SK-N-SH (cell line): ENCODE measurements around the gene CENPP. TPM values are rescaled to one million over a fixed set of nuclear protein-coding genes. Genes with fewer than 3 reads are reported as not detected.

Source experiments
- CTCF ChIA-PET: fragments of 300-600, 350-600 bp; formaldehyde crosslinking; extraction: SDS; loops from one replicate; lab custom pipeline; 2021; lab: Yijun Ruan, JAX
- POLR2A ChIA-PET: fragments of 350-600 bp; sonication (Branson Sonifier 250); formaldehyde crosslinking; extraction: SDS; loops from one replicate; lab custom pipeline; 2020; ENCODE audit warnings: antibody characterized with exemption, inconsistent platforms; lab: Yijun Ruan, JAX
- DNase-seq: peaks from one replicate; pipeline ENCODE4 v3.0.0; 2012
- H2AFZ ChIP-seq: fragments of 200-600 bp; sonication (generic); 2 replicates; pipeline ENCODE4 v1.8.1; 2016; ENCODE audit warnings: antibody characterized with exemption, mild to moderate bottlenecking, low read depth
- H3F3A ChIP-seq: fragments of 200-600 bp; sonication (generic); replicated peaks from 2 replicates; pipeline ENCODE3; 2016; ENCODE audit warnings: antibody characterized with exemption, mild to moderate bottlenecking; ENCODE audit not compliant: insufficient read depth
- H3K27ac ChIP-seq, 2 experiments: fragments of 200-500 bp in 1 of 2; fragments of 200-600 bp in 1 of 2; sonication (Bioruptor generic) in 1 of 2; sonication (generic), shearing (Covaris generic) in 1 of 2; 2 replicates each; pipeline versions ENCODE4 v1.5.1 to v1.6.1; 2014 to 2016; ENCODE audit warnings: low read depth in 2 of 2, inconsistent platforms in 1 of 2, low read length in 1 of 2, mild to moderate bottlenecking in 1 of 2, mixed read lengths in 1 of 2
- H3K27me3 ChIP-seq: fragments of 200-600 bp; sonication (generic), shearing (Covaris generic); 2 replicates; pipeline ENCODE4 v1.6.1; 2016; ENCODE audit warnings: mixed run types; ENCODE audit not compliant: insufficient read depth
- H3K36me3 ChIP-seq, 2 experiments: fragments of 200-500 bp in 1 of 2; fragments of 200-600 bp in 1 of 2; sonication (Bioruptor generic) in 1 of 2; sonication (generic) in 1 of 2; replicated peaks in 1 of 2; 2 replicates each; pipeline versions ENCODE3 to v1.5.1; 2014 to 2016; ENCODE audit warnings: low read length in 1 of 2, mild to moderate bottlenecking in 1 of 2; ENCODE audit not compliant: insufficient read depth in 2 of 2, control insufficient read depth in 1 of 2
- H3K4me1 ChIP-seq, 2 experiments: fragments of 200-500 bp in 1 of 2; fragments of 200-600 bp in 1 of 2; sonication (Bioruptor generic) in 1 of 2; sonication (generic), shearing (Covaris generic) in 1 of 2; 2 replicates each; pipeline versions ENCODE4 v1.5.1 to v1.6.1; 2014 to 2016; ENCODE audit warnings: low read depth in 1 of 2, low read length in 1 of 2, mixed run types in 1 of 2; ENCODE audit not compliant: insufficient read depth in 2 of 2, control insufficient read depth in 1 of 2
- H3K4me2 ChIP-seq: fragments of 200-600 bp; sonication (generic), shearing (Covaris generic); 2 replicates; pipeline ENCODE4 v1.6.1; 2017; ENCODE audit warnings: mixed run types
- H3K4me3 ChIP-seq, 2 experiments: fragments of 200-500 bp in 1 of 2; fragments of 200-600 bp in 1 of 2; sonication (Bioruptor generic) in 1 of 2; sonication (generic), shearing (Covaris generic) in 1 of 2; 2 replicates each; pipeline versions ENCODE4 v1.5.1 to v1.8.1; 2014 to 2016; ENCODE audit warnings: low read depth in 2 of 2, inconsistent platforms in 1 of 2, low read length in 1 of 2, mild to moderate bottlenecking in 1 of 2, mixed read lengths in 1 of 2, moderate library complexity in 1 of 2
- H3K79me2 ChIP-seq: fragments of 200-600 bp; sonication (generic); 2 replicates; pipeline ENCODE4 v1.8.1; 2017; ENCODE audit warnings: mild to moderate bottlenecking; ENCODE audit not compliant: insufficient read depth
- H3K9ac ChIP-seq: fragments of 200-600 bp; sonication (generic); 2 replicates; pipeline ENCODE4 v1.6.1; 2017; ENCODE audit warnings: mixed run types
- H3K9me2 ChIP-seq: fragments of 200-600 bp; sonication (generic); 2 replicates; pipeline ENCODE4 v1.6.1; 2017; ENCODE audit warnings: mixed run types
- H3K9me3 ChIP-seq: fragments of 200-600 bp; sonication (generic); 2 replicates; pipeline ENCODE4 v1.6.1; 2017; ENCODE audit warnings: mixed run types, mild to moderate bottlenecking, moderate library complexity
- H4K20me1 ChIP-seq: fragments of 200-600 bp; sonication (generic); 2 replicates; pipeline ENCODE4 v1.6.1; 2017; ENCODE audit warnings: mild to moderate bottlenecking, mixed run types; ENCODE audit not compliant: insufficient read depth
- CHD2 ChIP-seq: fragments of 150-350 bp; IDR thresholded peaks from 2 replicates; pipeline ENCODE4 v1.6.1; 2018; ENCODE audit warnings: low read length; ENCODE audit not compliant: partially characterized antibody
- ELF1 ChIP-seq: IDR thresholded peaks from 2 replicates; pipeline ENCODE4 v1.4.0; 2012
- FOSL2 ChIP-seq: IDR thresholded peaks from 2 replicates; pipeline ENCODE4 v1.4.0; 2012; ENCODE audit warnings: low read depth, mild to moderate bottlenecking, moderate library complexity, borderline replicate concordance
- FOXJ3 ChIP-seq: sonication (generic); formaldehyde crosslinking; IDR thresholded peaks from 2 replicates; pipeline ENCODE4 v1.5.1; 2020; ENCODE audit warnings: mild to moderate bottlenecking, missing genetic modification reagents
- GABPA ChIP-seq: IDR thresholded peaks from 2 replicates; pipeline ENCODE4 v1.4.0; 2012; ENCODE audit warnings: low read depth, mild to moderate bottlenecking
- GATA2 ChIP-seq: sonication (generic); formaldehyde crosslinking; IDR thresholded peaks from 2 replicates; pipeline ENCODE4 v1.5.0; 2020; ENCODE audit warnings: mild to moderate bottlenecking, missing genetic modification reagents
- MEF2A ChIP-seq: IDR thresholded peaks from 2 replicates; pipeline ENCODE4 v1.4.0; 2012; ENCODE audit warnings: low read depth, borderline replicate concordance
- RCOR1 ChIP-seq: fragments of 150-350 bp; IDR thresholded peaks from 2 replicates; pipeline ENCODE4 v1.6.1; 2017; ENCODE audit warnings: antibody characterized with exemption, low read length
- RXRA ChIP-seq: IDR thresholded peaks from 2 replicates; pipeline ENCODE4 v1.4.0; 2012; ENCODE audit warnings: low read depth, mild to moderate bottlenecking, borderline replicate concordance
- TAF1 ChIP-seq: IDR thresholded peaks from 2 replicates; pipeline ENCODE4 v1.6.1; 2012; ENCODE audit warnings: low read depth, mild to moderate bottlenecking, low read length, moderate library complexity, borderline replicate concordance
- WGBS: methylation state at CpG from one replicate; pipeline ENCODE4 v1.1.6; 2017; ENCODE audit warnings: low lambda C conversion rate; 5-methylcytosine and 5-hydroxymethylcytosine counted together
- polyA plus RNA-seq, 3 experiments: library from polyadenylated mRNA; depleted of rRNA; stranded (reverse); fragments of >200 nt; gene quantifications; 2 replicates each; pipeline ENCODE4 v1.2.3, GENCODE V29; 2012
- small RNA-seq, 7 experiments: library from RNA; depleted of rRNA; stranded (forward); fragments of <200 nt; gene quantifications; one replicate each; pipeline ENCODE3, GENCODE V24; 2012
- TF ChIP-seq, protein P1 (sequence below): IDR thresholded peaks from 2 replicates; pipeline ENCODE4; 2012
- TF ChIP-seq, protein P2 (sequence below): fragments of 150-350 bp; IDR thresholded peaks from 2 replicates; pipeline ENCODE4 v1.6.1; 2016; ENCODE audit warnings: mild to moderate bottlenecking, low read depth, low read length
- TF ChIP-seq, protein P3 (sequence below): IDR thresholded peaks from 2 replicates; pipeline ENCODE4 v1.6.1; 2012; ENCODE audit warnings: mild to moderate bottlenecking, low read depth, low read length, moderate library complexity
- TF ChIP-seq, protein P4 (sequence below): IDR thresholded peaks from 2 replicates; pipeline ENCODE4 v1.4.0; 2012; ENCODE audit warnings: low read depth, borderline replicate concordance

CENPP gene
- polyA plus RNA-seq, 1 of the 3 experiments (the other 2 are of a cell fraction): 1.3 TPM

DNA sequence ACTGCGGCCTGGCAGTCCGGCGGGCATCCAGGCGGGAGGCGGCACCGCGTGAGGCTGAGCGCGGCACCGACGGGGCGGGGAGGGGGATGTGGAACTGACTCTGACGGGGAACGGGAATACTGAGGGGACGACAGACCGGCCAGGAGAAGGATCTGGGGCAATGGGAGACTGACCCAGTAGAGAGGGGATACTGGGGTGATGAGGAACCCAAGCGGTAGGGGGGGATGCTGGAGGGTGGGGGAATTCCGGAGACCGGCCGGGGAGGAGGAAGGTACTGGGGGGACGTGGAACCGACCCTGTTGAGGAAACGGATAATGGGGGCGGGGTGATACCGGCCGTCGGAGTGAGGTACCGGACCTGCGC lies 343.8 kb downstream of the CENPP start:
- Histone ChIP-seq H4K20me1 (peaks cover 17% of the 10 kb centered on the region; the same call in 1 of the 2 replicates), H3K9me2 (no peaks in the 10 kb centered on the region), H3K27me3 (no peaks in the 10 kb centered on the region), H3K4me2 (peak overlapping the region; percentile 74), H3K4me3 (peak overlapping the region; percentile 88 to 94)
- WGBS: 0% methylated on average over 19 of the region's 29 CpGs
- TF ChIP-seq FOSL2: no peak
- no peak for TF ChIP-seq CHD2
- TF ChIP-seq RCOR1: no peak
- TF ChIP-seq RXRA: no peak
- TF ChIP-seq, protein P1, sequence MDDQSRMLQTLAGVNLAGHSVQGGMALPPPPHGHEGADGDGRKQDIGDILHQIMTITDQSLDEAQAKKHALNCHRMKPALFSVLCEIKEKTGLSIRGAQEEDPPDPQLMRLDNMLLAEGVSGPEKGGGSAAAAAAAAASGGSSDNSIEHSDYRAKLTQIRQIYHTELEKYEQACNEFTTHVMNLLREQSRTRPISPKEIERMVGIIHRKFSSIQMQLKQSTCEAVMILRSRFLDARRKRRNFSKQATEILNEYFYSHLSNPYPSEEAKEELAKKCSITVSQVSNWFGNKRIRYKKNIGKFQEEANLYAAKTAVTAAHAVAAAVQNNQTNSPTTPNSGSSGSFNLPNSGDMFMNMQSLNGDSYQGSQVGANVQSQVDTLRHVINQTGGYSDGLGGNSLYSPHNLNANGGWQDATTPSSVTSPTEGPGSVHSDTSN: no peak
- no peak for TF ChIP-seq GABPA
- TF ChIP-seq, protein P2, sequence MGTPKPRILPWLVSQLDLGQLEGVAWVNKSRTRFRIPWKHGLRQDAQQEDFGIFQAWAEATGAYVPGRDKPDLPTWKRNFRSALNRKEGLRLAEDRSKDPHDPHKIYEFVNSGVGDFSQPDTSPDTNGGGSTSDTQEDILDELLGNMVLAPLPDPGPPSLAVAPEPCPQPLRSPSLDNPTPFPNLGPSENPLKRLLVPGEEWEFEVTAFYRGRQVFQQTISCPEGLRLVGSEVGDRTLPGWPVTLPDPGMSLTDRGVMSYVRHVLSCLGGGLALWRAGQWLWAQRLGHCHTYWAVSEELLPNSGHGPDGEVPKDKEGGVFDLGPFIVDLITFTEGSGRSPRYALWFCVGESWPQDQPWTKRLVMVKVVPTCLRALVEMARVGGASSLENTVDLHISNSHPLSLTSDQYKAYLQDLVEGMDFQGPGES: no peak
- TF ChIP-seq ELF1: no peak
- no peak for TF ChIP-seq TAF1
- TF ChIP-seq, protein P3, sequence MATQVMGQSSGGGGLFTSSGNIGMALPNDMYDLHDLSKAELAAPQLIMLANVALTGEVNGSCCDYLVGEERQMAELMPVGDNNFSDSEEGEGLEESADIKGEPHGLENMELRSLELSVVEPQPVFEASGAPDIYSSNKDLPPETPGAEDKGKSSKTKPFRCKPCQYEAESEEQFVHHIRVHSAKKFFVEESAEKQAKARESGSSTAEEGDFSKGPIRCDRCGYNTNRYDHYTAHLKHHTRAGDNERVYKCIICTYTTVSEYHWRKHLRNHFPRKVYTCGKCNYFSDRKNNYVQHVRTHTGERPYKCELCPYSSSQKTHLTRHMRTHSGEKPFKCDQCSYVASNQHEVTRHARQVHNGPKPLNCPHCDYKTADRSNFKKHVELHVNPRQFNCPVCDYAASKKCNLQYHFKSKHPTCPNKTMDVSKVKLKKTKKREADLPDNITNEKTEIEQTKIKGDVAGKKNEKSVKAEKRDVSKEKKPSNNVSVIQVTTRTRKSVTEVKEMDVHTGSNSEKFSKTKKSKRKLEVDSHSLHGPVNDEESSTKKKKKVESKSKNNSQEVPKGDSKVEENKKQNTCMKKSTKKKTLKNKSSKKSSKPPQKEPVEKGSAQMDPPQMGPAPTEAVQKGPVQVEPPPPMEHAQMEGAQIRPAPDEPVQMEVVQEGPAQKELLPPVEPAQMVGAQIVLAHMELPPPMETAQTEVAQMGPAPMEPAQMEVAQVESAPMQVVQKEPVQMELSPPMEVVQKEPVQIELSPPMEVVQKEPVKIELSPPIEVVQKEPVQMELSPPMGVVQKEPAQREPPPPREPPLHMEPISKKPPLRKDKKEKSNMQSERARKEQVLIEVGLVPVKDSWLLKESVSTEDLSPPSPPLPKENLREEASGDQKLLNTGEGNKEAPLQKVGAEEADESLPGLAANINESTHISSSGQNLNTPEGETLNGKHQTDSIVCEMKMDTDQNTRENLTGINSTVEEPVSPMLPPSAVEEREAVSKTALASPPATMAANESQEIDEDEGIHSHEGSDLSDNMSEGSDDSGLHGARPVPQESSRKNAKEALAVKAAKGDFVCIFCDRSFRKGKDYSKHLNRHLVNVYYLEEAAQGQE: no peak
- no peak for TF ChIP-seq GATA2 (CRISPR knock-in tag)
- no peak for TF ChIP-seq FOXJ3 (CRISPR knock-in tag)
- TF ChIP-seq MEF2A: no peak
- TF ChIP-seq, protein P4, sequence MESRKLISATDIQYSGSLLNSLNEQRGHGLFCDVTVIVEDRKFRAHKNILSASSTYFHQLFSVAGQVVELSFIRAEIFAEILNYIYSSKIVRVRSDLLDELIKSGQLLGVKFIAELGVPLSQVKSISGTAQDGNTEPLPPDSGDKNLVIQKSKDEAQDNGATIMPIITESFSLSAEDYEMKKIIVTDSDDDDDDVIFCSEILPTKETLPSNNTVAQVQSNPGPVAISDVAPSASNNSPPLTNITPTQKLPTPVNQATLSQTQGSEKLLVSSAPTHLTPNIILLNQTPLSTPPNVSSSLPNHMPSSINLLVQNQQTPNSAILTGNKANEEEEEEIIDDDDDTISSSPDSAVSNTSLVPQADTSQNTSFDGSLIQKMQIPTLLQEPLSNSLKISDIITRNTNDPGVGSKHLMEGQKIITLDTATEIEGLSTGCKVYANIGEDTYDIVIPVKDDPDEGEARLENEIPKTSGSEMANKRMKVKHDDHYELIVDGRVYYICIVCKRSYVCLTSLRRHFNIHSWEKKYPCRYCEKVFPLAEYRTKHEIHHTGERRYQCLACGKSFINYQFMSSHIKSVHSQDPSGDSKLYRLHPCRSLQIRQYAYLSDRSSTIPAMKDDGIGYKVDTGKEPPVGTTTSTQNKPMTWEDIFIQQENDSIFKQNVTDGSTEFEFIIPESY: no peak
- TF ChIP-seq, all 33 proteins: peak for 0
- Histone ChIP-seq H3K9ac (peak overlapping the region; percentile 98), H3F3A (peaks cover 15% of the 10 kb centered on the region), H3K4me1 (peaks cover 0 to 27% of the 10 kb centered on the region in 2 experiments; a peak in 2 of 4 replicates), H3K27ac (peak overlapping the region; percentile 67 to 98), H3K36me3 (peaks cover 10 to 16% of the 10 kb centered on the region in 2 experiments), H3K79me2 (peaks cover 72% of the 10 kb centered on the region), H3K9me3 (no peaks in the 10 kb centered on the region), H2AFZ (peak overlapping the region; percentile 69)
- ChIA-PET CTCF (interaction anchor here (0.6 to 2.6 kb wide), 4 partner anchors 11 to 121 kb away, joined by 3 to 13 read pairs (median 8); no protein-coding TSS in a partner anchor), POLR2A (interaction anchor here (0.9 to 1.3 kb wide), 2 partner anchors 19 to 344 kb away, joined by 4 to 6 read pairs; partner anchors contain the start of genes CENPP and NOL8)
- DNase-seq: peak; percentile 71

Small RNA genes lying within 50 kb of the gene (small RNA-seq; reads per million reads assigned to genes)
- gene AL157827.1 (0 reads per million in 7 experiments), gene MIR3651 (0 reads per million in 7 experiments), gene MIR4670 (0 reads per million in 7 experiments), gene SNORA84 (0 to 3.2 (median 0.93) reads per million in 7 experiments)

Other genes with a start within 250 kb of the CENPP start
- 53.9 and 62.0 TPM in 2 replicates for gene SPTLC1, start 210.5 kb upstream of the CENPP start, polyA plus RNA-seq (2012; rRNA removed)
- 30.4 and 32.9 TPM in 2 replicates for gene IARS1, start 32.3 kb upstream of the CENPP start, polyA plus RNA-seq (2012; rRNA removed)
- 9.6 and 13.2 TPM in 2 replicates for gene NOL8, start 603 bp upstream of the CENPP start, polyA plus RNA-seq (2012; rRNA removed)
- 0.03 TPM in 2 replicates for gene OGN, start 78.6 kb downstream of the CENPP start, polyA plus RNA-seq (2012; rRNA removed)
- gene OMD, start 98.5 kb downstream of the CENPP start, polyA plus RNA-seq (2012; rRNA removed): 0.03 TPM in 1 of 2 replicates, not detected in the other
- gene ASPN, start 156.6 kb downstream of the CENPP start, polyA plus RNA-seq (2012; rRNA removed): 0.76 and 1.7 TPM in 2 replicates
- gene ECM2, start 210.0 kb downstream of the CENPP start, polyA plus RNA-seq (2012; rRNA removed): 0.16 and 0.20 TPM in 2 replicates